Right lobe of liver (tissue), 6 donors: ENCODE data around the gene SF3A1. TPM values are rescaled to one million over a fixed set of nuclear protein-coding genes. Genes with fewer than 3 reads are reported as not detected.

Source experiments
- ATAC-seq, 4 donors: fragments of 200-7000 bp; cut with Tn5 transposase; one replicate each; pipeline ENCODE4 v1.9.1; 2020; ENCODE audit warnings: mild to moderate bottlenecking in 4 of 4, moderate library complexity in 4 of 4
- DNase-seq, 3 donors: peaks; one replicate each; pipeline ENCODE4 v3.0.0-alpha.2; 2020
- H3K27ac ChIP-seq, 3 donors: fragments of 200-600 bp; one replicate each; pipeline ENCODE4 v1.8.0; 2022
- H3K27me3 ChIP-seq, 2 donors: fragments of 200-600 bp; one replicate each; pipeline ENCODE4 v1.8.0; 2022
- H3K36me3 ChIP-seq, 4 donors: fragments of 200-600 bp; sonication (generic) in 1 of 4; one replicate each; pipeline versions ENCODE4 v1.5.1 to v1.8.0; 2017 to 2022; ENCODE audit warnings: control low read depth in 1 of 4
- H3K4me1 ChIP-seq, 4 donors: fragments of 200-600 bp; sonication (generic) in 1 of 4; one replicate each; pipeline versions ENCODE4 v1.5.1 to v1.8.0; 2017 to 2022; ENCODE audit warnings: control low read depth in 1 of 4
- H3K4me3 ChIP-seq, 3 donors: fragments of 200-600 bp; one replicate each; pipeline ENCODE4 v1.8.0; 2022
- H3K9me3 ChIP-seq, 4 donors: fragments of 200-600 bp; sonication (generic) in 1 of 4; one replicate each; pipeline versions ENCODE4 v1.5.1 to v1.8.0; 2017 to 2022; ENCODE audit warnings: control low read depth in 1 of 4
- POLR2A ChIP-seq: fragments of 450-650 bp; IDR thresholded peaks from one replicate; pipeline ENCODE4 v1.6.1; 2017; ENCODE audit warnings: antibody characterized with exemption, mild to moderate bottlenecking
- WGBS: methylation state at CpG from one replicate; pipeline ENCODE4 v1.1.6; 2018; ENCODE audit warnings: low coverage, low lambda C conversion rate; ENCODE audit not compliant: insufficient coverage; ENCODE audit errors: missing lambda C conversion rate; 5-methylcytosine and 5-hydroxymethylcytosine counted together
- intact Hi-C, 2 donors: fragments of 100-400 bp; cut with DNase I; formaldehyde crosslinking; loops; one replicate each; pipeline versions ENCODE4 v1.11.2 to v1.14.1; 2022
- total RNA-seq, 6 experiments: library from RNA; depleted of rRNA in 2 of 6; stranded (reverse); fragments of >200 nt in 2 of 6; fragmentation: NEBNext Ultra II Directional in 3 of 6; extraction: Animal tissue kit (Norgen Biotek cat#: 25700) in 3 of 6; gene quantifications; one replicate each; pipeline versions ENCODE4 v1.1.0 to v1.2.4, GENCODE V29; 2016 to 2023
- TF ChIP-seq, protein P1 (sequence below), 4 donors: fragments of 200-600 bp in 3 of 4; fragments of 450-650 bp in 1 of 4; IDR thresholded peaks; one replicate each; pipeline versions ENCODE4 v1.5.1 to v1.8.0; 2016 to 2022; ENCODE audit warnings: antibody characterized with exemption in 4 of 4, mild to moderate bottlenecking in 2 of 4
- donor health status: DM: no; HTN: yes; CAD: no.
- donor health status: DM: no; HTN: no; CAD: no.
- donor health status: DM: no; HTN: no; CAD: no.
- donor health status: DM: no; HTN: yes; CAD: no.
- donor health status: DM: no; HTN: yes; CAD: no.

The SF3A1 gene
- total RNA-seq, 6 experiments from 2014 or later, result 42.6 to 72.8 (median 66.5) TPM

DNA sequence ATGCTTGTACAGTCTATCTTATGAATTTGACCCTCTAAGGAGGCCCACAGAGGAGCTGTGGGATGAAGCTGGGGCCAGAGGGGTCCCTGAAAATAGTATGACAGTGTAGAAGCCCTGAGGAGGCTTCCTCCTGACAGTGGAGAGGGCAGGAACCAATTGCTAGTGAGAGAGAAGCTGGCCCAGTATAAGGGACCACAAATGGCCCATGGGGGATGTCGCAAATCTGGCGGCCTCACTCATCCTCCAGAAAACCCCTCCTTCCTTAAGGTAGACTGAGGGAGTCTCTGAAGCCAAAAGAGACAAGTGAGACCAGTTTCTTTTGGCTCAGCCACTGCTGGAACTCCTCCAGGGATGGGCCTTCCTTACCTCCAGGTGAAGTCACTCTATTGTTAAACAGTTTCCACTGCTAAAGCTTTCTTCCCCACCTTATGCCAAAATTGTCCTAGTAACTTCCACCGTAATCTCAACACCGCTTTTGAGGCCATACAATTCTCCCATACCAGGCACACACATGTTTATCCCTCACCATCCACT lies 49.6 kb downstream of the SF3A1 start:
- Histone ChIP-seq H3K4me1 (peaks cover 2 to 74% (median 17%) of the 10 kb centered on the region in 4 donors), H3K27ac (peak overlapping the region in 1 of 3 donors; percentile 44), H3K9me3 (no peaks in the 10 kb centered on the region), H3K4me3 (no peak overlapping the region), H3K27me3 (no peaks in the 10 kb centered on the region), H3K36me3 (peaks cover 0 to 12% (median 0%) of the 10 kb centered on the region in 4 donors)
- intact Hi-C loops, result no loop called here
- no peak for ATAC-seq
- TF ChIP-seq, protein P1, sequence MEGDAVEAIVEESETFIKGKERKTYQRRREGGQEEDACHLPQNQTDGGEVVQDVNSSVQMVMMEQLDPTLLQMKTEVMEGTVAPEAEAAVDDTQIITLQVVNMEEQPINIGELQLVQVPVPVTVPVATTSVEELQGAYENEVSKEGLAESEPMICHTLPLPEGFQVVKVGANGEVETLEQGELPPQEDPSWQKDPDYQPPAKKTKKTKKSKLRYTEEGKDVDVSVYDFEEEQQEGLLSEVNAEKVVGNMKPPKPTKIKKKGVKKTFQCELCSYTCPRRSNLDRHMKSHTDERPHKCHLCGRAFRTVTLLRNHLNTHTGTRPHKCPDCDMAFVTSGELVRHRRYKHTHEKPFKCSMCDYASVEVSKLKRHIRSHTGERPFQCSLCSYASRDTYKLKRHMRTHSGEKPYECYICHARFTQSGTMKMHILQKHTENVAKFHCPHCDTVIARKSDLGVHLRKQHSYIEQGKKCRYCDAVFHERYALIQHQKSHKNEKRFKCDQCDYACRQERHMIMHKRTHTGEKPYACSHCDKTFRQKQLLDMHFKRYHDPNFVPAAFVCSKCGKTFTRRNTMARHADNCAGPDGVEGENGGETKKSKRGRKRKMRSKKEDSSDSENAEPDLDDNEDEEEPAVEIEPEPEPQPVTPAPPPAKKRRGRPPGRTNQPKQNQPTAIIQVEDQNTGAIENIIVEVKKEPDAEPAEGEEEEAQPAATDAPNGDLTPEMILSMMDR (IDR thresholded peaks at IDR 0.05), result no peak
- no peak for TF ChIP-seq POLR2A
- 90% methylated on average over 2 of the region's 4 CpGs for WGBS
- no peak for DNase-seq

DNA sequence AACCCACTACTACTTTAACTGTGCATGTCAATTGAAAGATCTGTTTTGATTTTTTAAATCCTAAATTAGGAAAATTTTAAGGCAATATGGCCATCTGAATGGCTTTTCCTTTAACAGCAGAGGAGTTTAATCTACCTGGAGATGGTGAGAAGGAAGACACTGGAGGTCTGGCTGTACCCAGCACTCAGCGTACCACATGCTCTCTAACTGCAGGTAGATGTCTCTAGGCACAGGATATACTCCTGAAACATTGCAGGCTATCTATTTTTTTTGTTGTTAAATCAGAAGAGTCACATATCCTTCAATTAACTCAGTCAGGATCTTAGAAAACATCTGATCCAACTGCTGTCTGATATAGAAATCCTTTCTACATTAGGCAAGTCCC lies 50.1 kb downstream of the SF3A1 start:
- Histone ChIP-seq H3K9me3 (no peaks in the 10 kb centered on the region), H3K4me1 (peaks cover 2 to 69% (median 14%) of the 10 kb centered on the region in 4 donors), H3K36me3 (peaks cover 0 to 17% (median 0%) of the 10 kb centered on the region in 4 donors), H3K27me3 (no peaks in the 10 kb centered on the region), H3K27ac (peak overlapping the region in 1 of 3 donors; percentile 44), H3K4me3 (no peak overlapping the region)
- ATAC-seq, result no peak
- no peak for TF ChIP-seq POLR2A
- TF ChIP-seq, protein P1 (IDR thresholded peaks at IDR 0.05), result no peak
- no peak for DNase-seq
- intact Hi-C loops, result no loop called here
- 56% methylated on average over 1 of the region's 1 CpG for WGBS

DNA sequence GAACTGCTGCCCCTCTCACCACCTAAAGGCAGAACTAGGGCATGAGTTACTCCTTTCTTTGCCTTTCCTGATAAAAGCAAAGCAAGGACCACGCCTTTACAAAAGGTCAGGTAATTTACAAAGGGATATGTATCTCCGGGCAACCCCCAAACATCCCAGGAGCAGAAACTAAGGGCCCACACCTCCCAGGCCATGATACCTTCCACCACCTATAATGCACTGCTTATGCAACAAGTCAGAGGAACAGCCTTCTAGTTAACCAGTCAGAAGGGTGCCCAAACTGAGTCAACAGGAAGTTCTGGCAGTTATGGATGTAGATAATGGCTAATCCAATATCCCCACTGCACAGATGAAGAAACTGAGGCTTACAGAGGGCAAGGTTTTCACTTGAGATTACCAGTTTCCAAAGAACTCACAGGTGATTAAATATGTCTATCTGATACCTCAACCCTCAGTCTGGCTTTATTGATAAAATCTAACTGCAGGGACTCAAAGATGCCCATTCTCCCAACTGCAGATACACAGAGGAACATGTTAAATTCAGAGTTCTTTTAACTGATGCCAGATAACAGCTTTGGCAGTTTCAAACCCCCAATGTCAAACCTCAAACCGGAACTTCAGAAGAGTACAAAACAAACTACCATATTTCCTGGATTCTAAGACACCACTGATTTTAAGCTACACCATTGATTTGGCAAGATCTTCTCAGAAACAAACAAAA lies 50.6 kb downstream of the SF3A1 start:
- 45% methylated on average over 3 of the region's 3 CpGs for WGBS
- no peak overlapping the region for H3K4me3 ChIP-seq
- peaks cover 2 to 63% (median 9%) of the 10 kb centered on the region in 4 donors for H3K4me1 ChIP-seq
- peaks cover 0 to 20% (median 0%) of the 10 kb centered on the region in 4 donors for H3K36me3 ChIP-seq
- intact Hi-C loops, result no loop called here
- no peaks in the 10 kb centered on the region for H3K27me3 ChIP-seq
- peak overlapping the region; percentile 23 to 66 (median 44) for H3K27ac ChIP-seq
- H3K9me3 ChIP-seq, result no peaks in the 10 kb centered on the region
- ATAC-seq, result peak in 1 of 4 donors; percentile 4
- no peak for DNase-seq
- no peak for TF ChIP-seq POLR2A
- TF ChIP-seq, protein P1 (IDR thresholded peaks at IDR 0.05), result no peak

DNA sequence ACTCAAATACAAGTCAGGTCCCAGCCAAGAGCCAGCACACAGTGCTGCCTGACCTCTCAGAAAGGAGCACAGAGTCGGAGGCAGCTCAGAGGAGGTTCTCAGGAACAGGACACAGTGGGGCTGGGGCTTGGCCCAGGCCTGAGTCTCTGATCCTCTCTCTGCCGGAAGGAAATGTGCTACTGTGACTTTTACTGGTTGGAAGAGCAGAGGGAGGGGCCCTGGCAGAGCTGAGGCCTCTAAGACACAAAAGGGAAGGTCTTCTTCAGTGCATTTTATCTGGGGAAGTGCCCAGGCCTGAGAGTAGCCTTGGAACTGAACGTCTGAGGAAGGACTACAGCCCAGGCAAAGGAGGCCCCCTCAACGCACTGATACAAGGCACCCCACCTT lies 51.2 kb downstream of the SF3A1 start:
- 60% methylated on average over 1 of the region's 4 CpGs for WGBS
- Histone ChIP-seq H3K4me3 (no peak overlapping the region), H3K27me3 (no peaks in the 10 kb centered on the region), H3K9me3 (no peaks in the 10 kb centered on the region), H3K27ac (peak overlapping the region; percentile 23 to 66 (median 44)), H3K4me1 (peaks cover 0 to 58% (median 4%) of the 10 kb centered on the region in 4 donors), H3K36me3 (peaks cover 0 to 26% (median 0%) of the 10 kb centered on the region in 4 donors)
- ATAC-seq, result peak; percentile 66 to 83 (median 76)
- peak; percentile 55 for TF ChIP-seq POLR2A
- TF ChIP-seq, protein P1 (IDR thresholded peaks at IDR 0.05), result no peak
- peak in 2 of 3 donors; percentile 63 to 66 for DNase-seq
- intact Hi-C loops, result no loop called here
